RPMI8226 (cell line): Measurements from ENCODE around the gene C4orf54.

Experiments used
- DNase-seq: peaks from one replicate; pipeline ENCODE4 v3.0.0-alpha.2; 2015

Gene C4orf54

GRCh38 chr4:99657798-99658197, at the start of gene C4orf54:
Gene C4orf54 (minus strand): TSS chr4:99657828. CDS start chr4:99654648, 3,180 bp downstream.
- DNase-seq, result no peak

DNA sequence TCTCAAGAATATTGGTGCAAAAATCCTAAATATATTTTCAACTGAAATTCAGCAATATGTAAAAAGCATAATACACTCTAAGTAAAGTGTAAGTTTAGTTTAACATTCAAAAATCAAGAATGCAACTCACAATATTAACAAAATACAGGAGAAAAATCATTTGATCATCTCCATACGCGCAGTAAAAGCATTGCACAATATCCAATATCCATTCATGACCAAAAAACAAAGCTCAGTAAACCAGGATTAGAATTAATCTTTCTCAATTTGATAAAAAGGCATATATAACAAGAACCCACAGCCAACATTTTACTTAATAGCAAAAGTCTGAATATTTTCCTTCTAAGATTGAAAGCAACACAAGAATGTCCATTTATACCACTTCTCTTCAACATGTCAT, 48.3 kb upstream of the C4orf54 start:
- DNase-seq, result no peak

- DNase-seq, result no peak
These were observed 39.2 kb upstream of the C4orf54 start for GRCh38 chr4:99696801-99697200.

DNA sequence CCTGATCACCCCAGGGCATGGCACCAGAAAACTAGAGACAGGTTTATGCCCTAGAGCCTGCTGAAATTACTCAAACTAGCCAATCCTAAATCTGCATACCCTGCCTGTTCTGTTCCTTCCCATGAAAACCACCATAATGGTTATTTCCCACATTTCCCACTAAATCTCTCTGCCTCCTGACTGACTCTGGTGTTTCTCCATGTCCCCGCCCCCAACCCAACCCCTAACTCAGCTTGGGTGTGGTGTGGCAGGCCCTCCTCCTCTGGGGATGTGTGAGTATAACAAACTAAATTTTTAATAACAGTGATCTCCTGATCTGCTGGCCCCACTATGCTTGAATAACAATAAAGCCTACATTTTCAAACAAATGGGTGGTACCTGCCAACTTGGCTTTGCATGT, 35.5 kb upstream of the C4orf54 start:
- no peak for DNase-seq

GRCh38 chr4:99690990-99691389, 33.4 kb upstream of the C4orf54 start:
- DNase-seq, result no peak

- no peak for DNase-seq
These were observed 32.8 kb upstream of the C4orf54 start for GRCh38 chr4:99690472-99690871.

DNA sequence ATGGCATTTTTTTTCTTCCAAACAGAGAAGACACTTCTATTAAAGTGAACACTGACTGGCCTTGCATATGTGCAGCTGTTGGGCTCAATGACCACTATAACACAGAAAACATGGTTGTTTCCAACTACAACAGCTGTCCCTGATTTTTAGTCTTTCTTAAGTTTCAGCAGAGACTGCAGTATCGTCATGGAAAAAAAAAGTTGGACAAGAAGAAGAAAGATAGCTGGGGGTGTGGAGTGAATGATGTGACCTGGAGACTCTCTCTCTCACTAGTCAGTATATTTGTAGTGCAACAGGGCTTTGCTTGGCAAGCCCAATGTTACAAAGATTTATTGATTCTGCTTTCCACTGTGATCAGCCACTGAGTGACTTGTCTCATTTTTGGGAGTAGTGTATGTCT, 29.5 kb upstream of the C4orf54 start:
- no peak for DNase-seq

DNA sequence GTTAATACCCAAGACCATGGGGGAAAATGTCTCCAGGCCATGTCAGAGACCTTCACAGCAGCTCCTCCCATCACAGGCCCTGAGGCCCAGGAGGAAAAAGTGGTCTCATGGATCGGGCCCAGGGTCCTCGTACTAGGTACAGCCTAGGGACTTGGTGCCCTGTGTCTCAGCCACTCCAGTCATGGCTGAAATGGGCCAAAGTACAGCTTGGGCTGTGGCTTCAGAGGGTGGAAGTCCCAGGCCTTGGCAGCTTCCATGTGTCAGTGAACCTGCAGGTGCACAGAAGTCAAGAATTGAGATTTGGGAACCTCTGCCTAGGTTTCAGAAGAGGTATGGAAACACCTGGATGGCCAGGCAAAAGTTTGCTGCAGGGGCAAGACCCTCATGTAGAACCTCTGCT, 27.6 kb upstream of the C4orf54 start:
- no peak for DNase-seq

- no peak for DNase-seq
These were observed 26.3 kb upstream of the C4orf54 start for GRCh38 chr4:99683895-99684294.

DNA sequence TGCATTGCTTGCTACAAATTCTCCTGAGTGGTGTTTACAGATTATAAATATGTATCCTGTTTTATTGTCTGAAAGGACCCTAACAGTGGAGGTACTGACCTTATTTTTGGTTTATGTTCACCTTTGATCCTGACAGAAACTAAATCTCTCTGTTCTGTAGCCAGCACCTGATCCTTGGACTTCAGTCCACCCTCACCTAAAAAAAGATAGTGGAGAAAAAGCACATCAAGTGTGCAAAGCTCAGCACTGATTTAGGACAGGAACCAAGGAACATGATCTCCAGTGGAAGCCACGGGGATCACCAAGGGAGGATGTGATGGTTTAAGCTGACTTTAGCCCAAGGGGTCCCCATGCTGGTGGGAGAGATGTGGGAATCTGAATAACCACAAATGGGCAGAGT, 22.3 kb upstream of the C4orf54 start:
- no peak for DNase-seq

DNA sequence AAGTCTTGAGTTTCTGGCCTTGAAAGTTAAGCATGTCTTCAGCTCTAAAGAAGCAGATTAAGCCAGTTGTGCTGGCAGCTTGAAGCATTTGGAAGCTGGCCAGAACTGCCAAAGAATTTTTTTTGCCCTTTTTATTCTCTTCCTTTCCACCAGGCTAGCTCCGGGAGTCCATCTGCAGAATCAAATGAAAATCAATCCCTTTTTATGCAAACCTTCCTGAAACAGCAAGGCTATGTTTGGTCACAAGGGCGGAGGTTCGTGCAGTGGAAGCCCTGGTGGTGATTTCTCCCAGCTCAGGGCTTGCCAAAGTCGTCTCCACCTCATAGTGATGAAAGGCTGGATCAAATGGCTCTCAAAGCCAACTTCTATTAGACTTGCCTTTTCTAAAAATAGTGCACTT, 21.6 kb upstream of the C4orf54 start:
- DNase-seq, result no peak

- no peak for DNase-seq
These were observed 19.5 kb upstream of the C4orf54 start for GRCh38 chr4:99677161-99677560.

DNA sequence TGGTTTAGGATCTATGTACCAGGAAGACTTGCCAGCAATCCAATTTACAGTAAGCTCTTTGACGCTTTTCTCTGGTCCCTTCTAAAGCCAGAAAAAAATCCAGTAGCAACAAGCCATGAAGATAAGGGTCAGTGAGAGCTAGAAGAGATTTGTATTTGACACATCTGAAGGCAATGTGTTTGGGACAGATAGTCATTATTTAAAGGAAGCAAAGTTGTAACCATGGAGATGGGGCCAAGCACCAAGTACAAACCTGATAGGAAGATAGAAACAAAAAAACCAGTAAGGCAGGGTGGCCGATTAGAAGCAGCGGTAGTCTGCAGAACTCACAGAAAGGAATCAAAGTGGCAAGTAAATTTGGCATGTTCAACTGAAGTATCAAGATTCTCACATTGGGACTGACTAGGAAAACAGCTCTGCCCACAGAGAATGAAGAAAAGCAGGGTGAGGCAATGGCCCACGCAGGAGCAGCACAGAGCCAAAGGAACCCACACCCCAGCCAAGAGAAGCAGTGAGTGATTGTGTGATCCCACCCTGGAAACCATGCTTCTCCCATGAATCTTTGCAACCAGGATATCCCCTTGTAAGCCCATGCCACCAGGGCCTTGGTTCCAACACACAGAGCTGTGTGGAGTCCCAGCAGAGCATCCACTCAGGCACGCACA, 12.9 kb upstream of the C4orf54 start:
- DNase-seq, result no peak

GRCh38 chr4:99669084-99669483, 11.5 kb upstream of the C4orf54 start:
- no peak for DNase-seq

GRCh38 chr4:99668472-99668871, 10.8 kb upstream of the C4orf54 start:
- DNase-seq, result no peak

GRCh38 chr4:99665983-99666382, 8.4 kb upstream of the C4orf54 start:
- no peak for DNase-seq

DNA sequence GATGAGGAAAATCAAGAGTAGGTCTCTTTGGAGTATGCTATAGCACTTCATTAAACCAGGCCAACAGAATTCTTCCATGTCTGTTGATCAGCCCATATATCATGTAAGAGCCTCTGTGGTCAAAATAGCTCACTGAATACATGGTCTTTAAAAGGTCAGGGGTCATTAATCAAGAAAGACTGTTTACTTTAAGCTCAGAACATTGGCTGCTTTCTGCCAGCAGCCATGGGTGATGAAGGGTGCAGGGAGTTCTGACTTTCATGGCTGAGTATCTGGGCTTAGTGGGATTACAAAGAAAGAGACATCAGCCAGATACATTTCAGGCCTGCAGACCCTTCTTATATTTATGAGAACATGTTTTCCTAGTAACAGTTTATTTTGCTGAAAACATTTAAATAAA, 7.1 kb upstream of the C4orf54 start:
- no peak for DNase-seq

DNA sequence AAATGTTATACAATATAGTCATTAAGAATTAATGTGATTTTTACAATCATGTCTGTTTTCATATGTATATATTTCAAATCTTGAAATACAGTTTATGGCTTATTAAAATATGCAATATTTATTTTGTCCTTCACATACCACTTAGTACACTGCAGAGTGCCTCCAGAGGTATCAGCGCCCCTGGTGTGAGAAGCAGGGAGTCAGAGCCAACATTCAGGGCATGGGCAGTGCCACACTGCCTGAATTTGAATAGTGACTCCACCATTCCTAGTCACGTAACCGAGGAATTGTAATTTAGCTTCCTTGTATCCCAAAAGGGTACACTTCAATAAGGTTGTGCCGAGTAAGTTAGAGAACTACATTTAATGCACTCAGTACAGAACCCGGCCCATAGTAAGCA, 4.3 kb upstream of the C4orf54 start:
- DNase-seq, result no peak

DNA sequence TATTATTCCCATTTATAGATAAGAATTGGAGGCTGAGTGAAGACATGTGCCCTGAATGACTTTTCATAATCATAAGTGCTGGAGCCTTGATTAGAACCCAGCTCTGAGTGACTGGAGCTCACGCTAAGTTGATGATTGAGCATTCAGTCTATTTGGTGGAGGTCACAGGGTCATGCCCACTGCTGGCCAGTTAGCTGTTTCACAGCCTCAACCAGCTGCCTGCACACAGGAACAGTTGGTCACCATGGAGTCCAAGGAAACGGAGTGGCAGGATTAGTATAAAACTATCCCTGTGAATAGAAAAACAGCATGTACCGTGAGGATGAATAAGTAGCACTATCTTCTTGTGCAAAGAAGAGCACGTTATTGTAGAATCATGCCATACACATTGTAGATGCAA, 1.0 kb upstream of the C4orf54 start:
- DNase-seq, result no peak

GRCh38 chr4:99655308-99656081, 2.1 kb downstream of the C4orf54 start:
- DNase-seq, result no peak

DNA sequence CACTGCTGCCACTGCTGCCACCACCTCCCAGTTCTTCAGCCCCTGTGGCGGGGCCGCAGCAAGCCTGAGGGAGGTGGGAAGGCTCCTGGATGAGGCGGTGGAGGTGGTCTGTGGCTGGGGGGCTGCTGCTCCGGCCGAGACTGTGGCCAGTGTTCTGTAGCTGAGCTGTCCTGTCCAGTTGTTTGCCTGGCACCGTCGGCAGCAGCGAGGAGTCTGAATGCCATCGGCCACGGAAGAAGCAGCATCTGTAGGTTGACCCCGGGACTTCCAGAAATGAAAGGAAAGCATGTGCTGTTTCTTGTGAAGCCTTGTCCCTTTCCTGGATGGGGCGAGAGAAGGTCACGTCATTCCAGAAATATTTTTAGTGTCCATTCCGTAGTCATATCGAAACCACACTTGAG, 3.3 kb downstream of the C4orf54 start:
- no peak for DNase-seq

GRCh38 chr4:99653916-99654315, 3.7 kb downstream of the C4orf54 start:
- DNase-seq, result no peak

GRCh38 chr4:99652596-99653436, 4.8 kb downstream of the C4orf54 start:
- DNase-seq, result no peak
